IPS-15b (cell line): ENCODE results near the gene SPRING1.

Experiments used
- H3K27me3 ChIP-seq: one replicate; pipeline ENCODE4 v1.6.1; 2013; ENCODE audit warnings: low read length; ENCODE audit not compliant: control insufficient read depth, insufficient read depth
- H3K36me3 ChIP-seq: one replicate; pipeline ENCODE4 v1.6.1; 2013; ENCODE audit warnings: low read length; ENCODE audit not compliant: control insufficient read depth, insufficient read depth
- H3K4me1 ChIP-seq: one replicate; pipeline ENCODE4 v1.6.1; 2013; ENCODE audit warnings: mild to moderate bottlenecking, low read length; ENCODE audit not compliant: control insufficient read depth, insufficient read depth
- H3K4me3 ChIP-seq: one replicate; pipeline ENCODE4 v1.5.1; 2013; ENCODE audit warnings: low read depth, low read length
- H3K9ac ChIP-seq: one replicate; pipeline ENCODE4 v1.6.1; 2013; ENCODE audit warnings: low read depth, mild to moderate bottlenecking, low read length
- H3K9me3 ChIP-seq: one replicate; pipeline ENCODE4 v1.6.1; 2013; ENCODE audit warnings: mild to moderate bottlenecking, low read length; ENCODE audit not compliant: control insufficient read depth, insufficient read depth

The SPRING1 gene

GRCh38 chr12:116689979-116690744, 47.7 kb downstream of the SPRING1 start:
- Histone ChIP-seq H3K36me3 (no peaks in the 10 kb centered on the region), H3K9me3 (no peaks in the 10 kb centered on the region), H3K4me3 (no peak overlapping the region), H3K9ac (no peak overlapping the region), H3K4me1 (peaks cover 8% of the 10 kb centered on the region), H3K27me3 (peaks cover 16% of the 10 kb centered on the region)

- Histone ChIP-seq H3K9ac (no peak overlapping the region), H3K4me1 (peaks cover 8% of the 10 kb centered on the region), H3K9me3 (no peaks in the 10 kb centered on the region), H3K4me3 (no peak overlapping the region), H3K27me3 (peaks cover 15% of the 10 kb centered on the region), H3K36me3 (no peaks in the 10 kb centered on the region)
These were observed 48.3 kb downstream of the SPRING1 start for GRCh38 chr12:116689521-116689920.
